ENCODE data around the gene CELF4.
"Not testable (repeated sequence)": the region's sequence is repeated elsewhere in the genome, so short reads cannot be mapped to it uniquely, and the experiment has no call there.

CELF4 gene

DNA sequence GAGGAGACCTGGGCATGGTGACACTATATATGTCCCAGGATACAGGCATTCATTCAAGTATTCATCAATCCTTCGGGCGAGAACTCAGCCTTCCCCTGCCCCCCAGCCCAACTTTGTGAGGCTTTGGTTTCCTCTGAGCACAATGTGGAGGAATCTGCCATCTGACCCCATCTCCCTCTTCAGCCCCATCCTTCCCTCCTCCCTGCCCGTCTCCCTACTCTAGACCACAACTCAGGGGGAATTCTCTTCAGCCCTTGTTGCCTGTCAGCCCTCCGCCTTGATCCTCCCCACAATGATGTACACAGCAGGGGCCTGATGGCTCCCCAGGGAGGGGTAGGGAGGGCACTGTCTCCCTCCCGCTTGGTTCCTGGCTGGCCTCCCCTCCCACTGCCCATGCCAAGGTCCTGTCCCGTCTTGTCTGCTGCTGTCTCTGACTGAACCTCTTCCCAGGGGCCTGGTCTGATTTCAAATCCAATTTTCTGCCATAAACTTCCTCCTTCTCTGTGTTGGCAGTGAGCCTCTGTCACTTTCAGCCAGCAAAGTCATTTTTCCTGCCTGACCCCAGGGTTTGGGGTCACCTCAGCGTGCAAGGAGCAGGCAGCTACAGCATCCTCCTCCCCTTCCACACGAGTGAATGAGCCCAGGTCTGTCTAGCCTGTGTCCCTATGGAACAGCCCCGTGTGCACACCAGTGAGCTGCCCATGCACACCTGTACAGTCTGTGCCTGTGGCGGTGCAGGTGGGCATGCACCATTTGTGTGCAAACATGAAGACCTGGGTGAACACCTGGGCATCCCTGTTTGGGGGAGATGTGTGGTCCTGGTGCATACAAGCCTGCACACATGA, 197.3 kb downstream of the CELF4 start:
- DNase-seq (ENCODE audit: low read depth in 3 of 3, low spot score in 1 of 3), result no peak

DNA sequence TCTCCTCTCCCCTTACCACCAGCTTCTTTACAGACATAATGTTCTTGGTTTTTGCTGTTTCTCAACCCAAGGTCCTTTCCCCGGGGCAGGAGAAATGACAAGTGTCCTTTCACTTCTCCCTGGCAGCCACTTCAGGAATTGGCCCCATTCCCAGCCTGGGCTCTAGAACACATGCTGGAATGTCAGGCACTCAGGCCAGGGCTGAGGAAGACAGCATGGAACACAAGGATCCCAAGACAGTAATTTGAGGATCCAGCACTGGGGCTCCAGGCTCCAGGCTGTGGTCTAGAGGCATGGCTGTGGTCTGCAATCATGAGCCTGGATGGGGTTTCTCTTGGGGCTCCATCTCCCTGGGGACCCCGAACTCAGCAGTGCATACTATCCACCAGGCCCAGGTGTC, 201.4 kb downstream of the CELF4 start:
- no peak for DNase-seq (ENCODE audit: low read depth in 3 of 3, low spot score in 1 of 3)

- no peak for DNase-seq (ENCODE audit: low read depth in 3 of 3, low spot score in 1 of 3)
Measured at GRCh38 chr18:37362158-37362890, 203.3 kb downstream of the CELF4 start.

GRCh38 chr18:37361335-37362157, 204.1 kb downstream of the CELF4 start:
- DNase-seq (ENCODE audit: low read depth in 3 of 3, low spot score in 1 of 3), result no peak

- not testable (repeated sequence) for DNase-seq (ENCODE audit: low read depth in 3 of 3, low spot score in 1 of 3)
Measured at GRCh38 chr18:37358061-37358460, 207.5 kb downstream of the CELF4 start.

GRCh38 chr18:37355772-37356171, 209.8 kb downstream of the CELF4 start:
- no peak for DNase-seq (ENCODE audit: low read depth in 3 of 3, low spot score in 1 of 3)

DNA sequence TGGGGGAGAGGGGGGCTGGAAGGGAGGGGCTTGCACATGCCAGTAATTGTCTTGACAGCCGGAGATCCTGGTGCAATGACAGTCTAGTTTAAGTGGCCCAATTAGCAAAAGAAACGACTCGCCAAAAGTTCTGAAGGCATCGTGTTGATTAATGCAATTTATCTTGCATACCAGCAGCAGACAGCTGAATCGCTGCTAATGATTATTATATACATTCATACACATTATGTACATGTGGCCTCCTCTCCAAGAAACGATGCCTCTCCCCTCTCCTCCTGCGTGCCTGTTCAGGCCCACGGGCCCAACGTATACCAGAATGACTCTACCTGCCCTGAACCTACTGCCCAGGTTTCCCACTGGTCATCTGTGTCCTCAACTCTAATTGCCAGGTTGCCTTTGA, 214.5 kb downstream of the CELF4 start:
- DNase-seq (ENCODE audit: low read depth in 3 of 3, low spot score in 1 of 3), result no peak

- no peak for DNase-seq (ENCODE audit: low read depth in 3 of 3, low spot score in 1 of 3)
Measured at GRCh38 chr18:37348729-37349128, 216.9 kb downstream of the CELF4 start.

DNA sequence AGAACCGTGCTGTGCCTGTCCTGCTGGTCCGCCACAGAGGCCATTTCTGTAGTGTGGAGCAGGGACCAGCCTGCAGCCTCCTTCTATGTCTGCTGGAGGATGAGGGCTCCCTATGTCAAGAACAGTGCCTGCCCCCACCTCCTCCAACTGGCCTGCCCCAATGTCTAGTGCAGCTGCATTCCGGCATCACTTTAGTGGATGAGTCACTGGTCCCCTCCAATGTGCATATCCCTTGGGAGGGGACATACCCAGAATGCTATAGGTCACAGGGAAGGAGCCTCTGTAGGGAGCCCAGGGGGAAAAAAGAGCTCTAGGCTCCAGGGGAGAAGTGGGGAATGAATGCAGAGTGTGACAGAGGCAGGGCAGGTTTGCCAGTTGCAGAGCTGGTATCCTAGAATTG, 219.6 kb downstream of the CELF4 start:
- no peak for DNase-seq (ENCODE audit: low read depth in 3 of 3, low spot score in 1 of 3)

GRCh38 chr18:37343542-37343851, 222.1 kb downstream of the CELF4 start:
- DNase-seq (ENCODE audit: low read depth in 3 of 3, low spot score in 1 of 3), result no peak

- no peak for DNase-seq (ENCODE audit: low read depth in 3 of 3, low spot score in 1 of 3)
Measured at GRCh38 chr18:37341473-37342086, 224.0 kb downstream of the CELF4 start.

DNA sequence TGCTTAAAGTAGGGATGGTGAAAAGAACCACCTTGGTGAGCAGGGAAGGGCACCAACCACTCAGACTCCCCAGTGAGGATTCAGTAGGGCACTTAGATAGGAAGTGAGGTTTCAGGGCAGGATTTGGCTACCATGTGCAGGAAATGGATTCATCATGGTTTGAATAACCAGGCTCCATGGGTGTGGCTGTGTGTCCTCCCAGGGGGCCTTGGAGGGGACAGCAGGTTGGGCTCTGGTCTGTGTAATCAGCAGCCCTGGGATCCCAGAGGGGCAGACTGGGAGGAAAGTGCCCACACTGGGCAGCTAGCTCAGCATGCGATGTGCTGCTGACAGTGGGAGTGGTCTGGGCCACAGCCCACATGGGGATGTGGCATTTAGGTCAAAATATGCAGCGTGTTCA, 224.6 kb downstream of the CELF4 start:
- DNase-seq (ENCODE audit: low read depth in 3 of 3, low spot score in 1 of 3), result no peak

- no peak for DNase-seq (ENCODE audit: low read depth in 3 of 3, low spot score in 1 of 3)
Measured at GRCh38 chr18:37339701-37340215, 225.8 kb downstream of the CELF4 start.

- DNase-seq (ENCODE audit: low read depth in 3 of 3, low spot score in 1 of 3), result no peak
Measured at GRCh38 chr18:37336568-37337285, 228.9 kb downstream of the CELF4 start.

- no peak for DNase-seq (ENCODE audit: low read depth in 3 of 3, low spot score in 1 of 3)
Measured at GRCh38 chr18:37335409-37335736, 230.2 kb downstream of the CELF4 start.

DNA sequence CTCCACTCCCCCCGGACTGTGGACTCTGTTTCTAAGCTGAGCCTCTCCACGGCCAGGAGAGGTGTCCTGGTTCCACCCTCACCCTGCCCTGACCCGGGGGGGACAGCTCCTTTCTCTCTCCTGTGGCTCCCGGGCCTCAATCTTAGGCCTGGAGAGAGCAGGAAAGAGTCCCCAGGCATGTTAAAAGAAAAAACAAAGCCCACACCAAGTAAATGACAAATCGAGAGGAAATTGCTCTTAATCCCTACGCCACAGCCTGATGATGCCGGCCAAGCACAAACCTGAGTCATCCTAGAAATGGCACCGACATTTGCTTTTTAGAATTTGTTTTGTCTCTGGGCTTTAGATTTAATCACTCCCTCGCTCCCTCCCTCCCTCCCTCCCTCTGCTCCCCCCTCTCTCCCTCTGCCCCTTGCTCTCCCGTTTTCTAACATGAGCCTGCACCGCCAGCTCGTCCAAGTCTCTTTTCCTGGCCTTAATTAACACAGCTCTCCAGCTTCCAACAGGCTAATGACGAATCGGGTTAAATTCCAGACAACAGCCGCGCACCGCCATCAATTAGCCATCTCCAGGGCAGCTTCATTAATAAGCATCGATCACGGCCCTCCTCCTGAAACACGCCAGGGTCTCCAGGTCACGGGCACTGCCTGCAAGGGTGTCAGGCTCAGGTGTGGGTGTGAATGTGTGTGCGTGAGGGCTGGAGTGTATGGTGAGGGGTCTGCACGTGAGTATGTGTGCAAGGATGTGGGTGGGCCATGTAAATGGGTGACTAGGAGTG, 230.8 kb downstream of the CELF4 start:
- DNase-seq (ENCODE audit: low read depth in 3 of 3, low spot score in 1 of 3), result no peak

DNA sequence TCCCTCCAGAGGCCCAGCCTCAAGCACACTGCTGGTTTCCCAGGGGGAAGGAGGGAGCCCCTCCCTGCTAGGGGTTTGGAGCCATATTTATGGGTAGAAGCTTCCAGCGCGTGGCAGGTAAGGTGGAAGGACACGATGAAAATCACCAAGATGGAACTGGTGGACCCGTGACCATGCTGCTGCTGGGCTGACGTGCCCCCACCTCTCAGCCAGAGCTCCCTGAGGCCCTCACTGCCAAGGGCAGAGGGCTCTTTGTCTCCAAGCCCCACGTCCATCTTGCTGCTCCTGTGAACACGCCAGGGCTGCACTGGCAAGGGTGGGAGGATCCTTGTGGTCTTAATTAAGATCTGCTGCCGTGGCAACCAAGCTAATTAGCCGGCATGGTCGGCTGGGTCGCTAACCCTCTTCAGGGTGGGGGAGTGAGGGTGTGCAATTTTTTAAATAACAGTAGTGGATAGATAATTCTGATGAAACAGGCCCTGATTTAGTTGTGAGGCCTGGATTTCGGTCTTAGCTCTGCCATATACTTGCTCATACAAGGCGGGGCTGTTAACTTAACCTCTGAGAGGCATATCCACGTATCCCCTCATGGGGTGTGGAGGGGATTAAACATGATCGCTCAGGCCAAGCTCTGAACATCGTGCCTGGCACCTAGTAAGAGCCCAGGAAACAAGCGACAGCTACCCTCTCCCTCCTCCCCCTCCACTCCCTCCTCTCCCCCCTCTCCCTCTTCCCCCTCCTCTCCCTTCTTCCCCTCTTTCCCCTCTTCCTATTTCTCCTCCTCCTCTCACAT, 232.8 kb downstream of the CELF4 start:
- DNase-seq (ENCODE audit: low read depth in 3 of 3, low spot score in 1 of 3), result no peak

DNA sequence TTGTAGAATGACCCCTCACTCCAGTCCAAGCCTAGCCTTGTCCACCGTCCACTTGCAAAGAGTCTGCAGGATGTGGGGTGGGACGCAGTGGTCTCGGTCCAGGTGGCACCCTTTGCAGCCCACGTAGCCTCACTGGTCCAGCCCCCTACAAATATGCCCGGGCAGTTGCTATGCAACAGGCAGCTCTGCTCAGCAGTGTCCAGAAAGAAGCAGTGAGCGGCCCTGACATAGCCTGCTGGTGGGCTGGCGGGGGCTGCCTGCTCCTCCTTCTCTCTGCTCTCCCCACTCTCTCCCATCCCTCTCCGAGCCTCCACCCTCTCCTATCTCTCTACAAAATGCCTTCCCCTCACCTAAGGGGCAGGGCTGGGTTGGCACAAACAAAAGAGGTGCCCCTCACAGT, 233.4 kb downstream of the CELF4 start:
- no peak for DNase-seq (ENCODE audit: low read depth in 3 of 3, low spot score in 1 of 3)

GRCh38 chr18:37330173-37330572, 235.4 kb downstream of the CELF4 start:
- DNase-seq (ENCODE audit: low read depth in 3 of 3, low spot score in 1 of 3), result no peak

Data from stimulated activated CD4-positive, alpha-beta T cell treated with anti-CD3 and anti-CD28 coated beads, TNF-alpha, amount 100 ng/mL, for 1 hour (primary cell).